Caco-2 (cell line): Measurements from ENCODE around the gene UBE2L6. TPM values are rescaled to one million over a fixed set of nuclear protein-coding genes. Genes with fewer than 3 reads are reported as not detected.

ENCODE experiments used
- BruUV-seq: library from RNA; stranded (reverse); fragments of 400-500 nt; replicated peaks from 2 replicates; lab custom pipeline; 2021; lab: Mats Ljungman, UMichigan
- CTCF ChIA-PET: fragments of 300-600 bp; sonication (Branson Sonifier 250); formaldehyde crosslinking; loops from one replicate; lab custom pipeline; 2022; ENCODE audit warnings: antibody characterized with exemption; lab: Charles Lee
- POLR2A ChIA-PET: fragments of 300-600 bp; sonication (Branson Sonifier 250); formaldehyde crosslinking; loops from one replicate; lab custom pipeline; 2022; ENCODE audit warnings: antibody characterized with exemption; lab: Charles Lee
- DNase-seq, 2 experiments: peaks; one replicate each; pipeline versions ENCODE4 v3.0.0 to v3.0.0-alpha.2; 2020 to 2022
- H3K27me3 ChIP-seq: replicated peaks from 2 replicates; pipeline ENCODE4 v1.6.0; 2011; ENCODE audit warnings: low read length; ENCODE audit not compliant: control insufficient read depth, insufficient read depth
- H3K36me3 ChIP-seq: 2 replicates; pipeline ENCODE4 v1.5.1; 2011; ENCODE audit warnings: low read length; ENCODE audit not compliant: control insufficient read depth, insufficient read depth
- H3K4me1 ChIP-seq: fragments of 250-450 bp; sonication (Bioruptor Pico); 2 replicates; pipeline ENCODE4 v1.5.1; 2020; ENCODE audit warnings: mild to moderate bottlenecking
- H3K4me3 ChIP-seq: 2 replicates; pipeline ENCODE4 v1.5.1; 2011; ENCODE audit warnings: low read depth, mild to moderate bottlenecking, control low read depth, low read length
- H3K9me3 ChIP-seq: fragments of 250-450 bp; sonication (Bioruptor Pico); 2 replicates; pipeline ENCODE4 v1.5.1; 2020; ENCODE audit warnings: mild to moderate bottlenecking, moderate library complexity
- H3K27ac Mint-ChIP-seq: one replicate; pipeline ENCODE4 v1.8.0; 2022; ENCODE audit warnings: mixed read lengths; ENCODE audit not compliant: unreplicated experiment
- H3K27me3 Mint-ChIP-seq: one replicate; pipeline ENCODE4 v1.8.0; 2022; ENCODE audit warnings: mixed read lengths; ENCODE audit not compliant: insufficient read depth, unreplicated experiment
- H3K36me3 Mint-ChIP-seq: one replicate; pipeline ENCODE4 v1.8.0; 2022; ENCODE audit warnings: mild to moderate bottlenecking, mixed read lengths; ENCODE audit not compliant: insufficient read depth, unreplicated experiment
- H3K4me1 Mint-ChIP-seq: one replicate; pipeline ENCODE4 v1.8.0; 2022; ENCODE audit warnings: low read depth, mixed read lengths; ENCODE audit not compliant: unreplicated experiment
- H3K4me3 Mint-ChIP-seq: one replicate; pipeline ENCODE4 v1.8.0; 2022; ENCODE audit warnings: mild to moderate bottlenecking, moderate library complexity, mixed read lengths; ENCODE audit not compliant: unreplicated experiment
- H3K9me3 Mint-ChIP-seq: one replicate; pipeline ENCODE4 v1.8.0; 2022; ENCODE audit warnings: mixed read lengths; ENCODE audit not compliant: unreplicated experiment
- CTCF ChIP-seq, 2 experiments: fragments of 200-600 bp in 1 of 2; IDR thresholded peaks; 1 replicate in 1 of 2; 2 replicates in 1 of 2; pipeline versions ENCODE4 v1.5.1 to v1.8.0; 2011 to 2022; ENCODE audit warnings: antibody characterized with exemption in 1 of 2, control low read depth in 1 of 2, inconsistent platforms in 1 of 2, low read depth in 1 of 2, low read length in 1 of 2, mild to moderate bottlenecking in 1 of 2, moderate library complexity in 1 of 2; ENCODE audit not compliant: insufficient read depth in 1 of 2, severe bottlenecking in 1 of 2, unreplicated experiment in 1 of 2
- intact Hi-C: fragments of 100-400 bp; cut with micrococcal nuclease; formaldehyde crosslinking; loops from one replicate; pipeline ENCODE4 v1.10.0; 2022; ENCODE audit not compliant: unreplicated experiment
- total RNA-seq: library from RNA; stranded (reverse); gene quantifications from 2 replicates; pipeline ENCODE4 v1.2.3, GENCODE V29; 2022

UBE2L6 gene
- total RNA-seq, 1 experiment from 2014 or later: 20.2 TPM

- peaks cover 22% of the 10 kb centered on the region for H3K4me1 Mint-ChIP-seq
- intact Hi-C loops: no loop called here
- no peak overlapping the region for H3K27ac Mint-ChIP-seq
- Histone ChIP-seq H3K36me3 (no peaks in the 10 kb centered on the region), H3K9me3 (no peaks in the 10 kb centered on the region), H3K4me1 (peaks cover 14% of the 10 kb centered on the region), H3K27me3 (no peaks in the 10 kb centered on the region), H3K4me3 (no peak overlapping the region)
- no peaks in the 10 kb centered on the region for H3K27me3 Mint-ChIP-seq
- peaks cover 21% of the 10 kb centered on the region for H3K36me3 Mint-ChIP-seq
- POLR2A ChIA-PET: no interaction called here
- H3K9me3 Mint-ChIP-seq: no peaks in the 10 kb centered on the region
- H3K4me3 Mint-ChIP-seq: no peak overlapping the region
- DNase-seq: no peak
- CTCF ChIA-PET: interaction anchor here (0.8 to 2.7 kb wide), 5 partner anchors 23 to 70 kb away, joined by 3 to 18 read pairs (median 8); no protein-coding TSS in a partner anchor
- TF ChIP-seq CTCF (IDR thresholded peaks at IDR 0.05; ENCODE audit: insufficient read depth in 1 of 2, low read depth in 1 of 2, low read length in 1 of 2, severe bottlenecking in 1 of 2, unreplicated experiment in 1 of 2): no peak
- no TSS peak for BruUV-seq
Observed at GRCh38 chr11:57529012-57529411, 38.5 kb downstream of the UBE2L6 start.

- ChIA-PET POLR2A (interaction anchor here (0.7 to 1.3 kb wide), 3 partner anchors 8 to 34 kb away, joined by 3 to 13 read pairs (median 3); no protein-coding TSS in a partner anchor), CTCF (interaction anchor here (0.6 to 3.0 kb wide), 18 partner anchors 10 to 181 kb away, joined by 3 to 132 read pairs (median 6); partner anchors contain the start of genes RTN4RL2 and SLC43A1)
- H3K9me3 ChIP-seq: no peaks in the 10 kb centered on the region
- no peak overlapping the region for H3K4me3 ChIP-seq
- intact Hi-C loops: loop anchor here (1.0 kb wide), 5 partner anchors 12 to 182 kb away; partner anchors contain the start of gene SLC43A1
- Mint-ChIP-seq H3K36me3 (peaks cover 21% of the 10 kb centered on the region), H3K27me3 (no peaks in the 10 kb centered on the region), H3K4me3 (peak overlapping the region; percentile 1), H3K4me1 (peaks cover 15% of the 10 kb centered on the region), H3K9me3 (no peaks in the 10 kb centered on the region), H3K27ac (peak overlapping the region; percentile 86)
- no peaks in the 10 kb centered on the region for H3K27me3 ChIP-seq
- BruUV-seq: no TSS peak
- no peaks in the 10 kb centered on the region for H3K36me3 ChIP-seq
- peaks cover 14% of the 10 kb centered on the region for H3K4me1 ChIP-seq
- peak; percentile 77 to 87 for DNase-seq
- peak; percentile 91 to 93 for TF ChIP-seq CTCF (IDR thresholded peaks at IDR 0.05; ENCODE audit: insufficient read depth in 1 of 2, low read depth in 1 of 2, low read length in 1 of 2, severe bottlenecking in 1 of 2, unreplicated experiment in 1 of 2)
Observed at GRCh38 chr11:57527056-57527631, 40.3 kb downstream of the UBE2L6 start.

GRCh38 chr11:57523419-57523818 is 44.1 kb downstream of the UBE2L6 start:
- ChIA-PET POLR2A (no interaction called here), CTCF (interaction anchor here (0.9 kb wide), 1 partner anchor 66 kb away, joined by 4 read pairs; no protein-coding TSS in a partner anchor)
- Mint-ChIP-seq H3K27me3 (no peaks in the 10 kb centered on the region), H3K4me3 (no peak overlapping the region), H3K4me1 (peaks cover 9% of the 10 kb centered on the region), H3K9me3 (no peaks in the 10 kb centered on the region), H3K36me3 (peaks cover 9% of the 10 kb centered on the region), H3K27ac (no peak overlapping the region)
- no peak for TF ChIP-seq CTCF (IDR thresholded peaks at IDR 0.05; ENCODE audit: insufficient read depth in 1 of 2, low read depth in 1 of 2, low read length in 1 of 2, severe bottlenecking in 1 of 2, unreplicated experiment in 1 of 2)
- no TSS peak for BruUV-seq
- no peak for DNase-seq
- Histone ChIP-seq H3K9me3 (no peaks in the 10 kb centered on the region), H3K4me3 (no peak overlapping the region), H3K27me3 (no peaks in the 10 kb centered on the region), H3K36me3 (no peaks in the 10 kb centered on the region), H3K4me1 (no peaks in the 10 kb centered on the region)
- intact Hi-C loops: no loop called here
